ENCODE results near the gene APOL4.

DNA sequence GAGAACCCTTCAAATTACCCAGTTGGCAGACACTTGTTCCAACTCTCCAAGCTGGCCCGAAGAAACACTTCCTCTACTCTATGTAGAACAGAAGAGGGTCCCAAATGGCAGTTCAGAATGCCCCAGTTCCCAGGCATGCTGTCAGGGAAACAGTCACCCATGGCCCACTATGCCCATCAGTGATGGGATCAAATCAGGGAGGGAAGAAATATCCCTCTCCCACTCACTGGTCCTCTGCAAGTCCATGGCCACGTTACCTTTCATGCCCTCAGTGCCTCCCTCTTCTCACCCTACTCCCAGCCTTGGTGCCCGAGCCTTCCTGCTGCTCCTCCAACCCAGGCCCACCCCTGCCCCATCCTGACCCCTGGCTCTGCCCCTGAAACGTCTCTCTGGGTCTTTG is 57.7 kb downstream of the APOL4 start:
- TF ChIP-seq, protein P1, sequence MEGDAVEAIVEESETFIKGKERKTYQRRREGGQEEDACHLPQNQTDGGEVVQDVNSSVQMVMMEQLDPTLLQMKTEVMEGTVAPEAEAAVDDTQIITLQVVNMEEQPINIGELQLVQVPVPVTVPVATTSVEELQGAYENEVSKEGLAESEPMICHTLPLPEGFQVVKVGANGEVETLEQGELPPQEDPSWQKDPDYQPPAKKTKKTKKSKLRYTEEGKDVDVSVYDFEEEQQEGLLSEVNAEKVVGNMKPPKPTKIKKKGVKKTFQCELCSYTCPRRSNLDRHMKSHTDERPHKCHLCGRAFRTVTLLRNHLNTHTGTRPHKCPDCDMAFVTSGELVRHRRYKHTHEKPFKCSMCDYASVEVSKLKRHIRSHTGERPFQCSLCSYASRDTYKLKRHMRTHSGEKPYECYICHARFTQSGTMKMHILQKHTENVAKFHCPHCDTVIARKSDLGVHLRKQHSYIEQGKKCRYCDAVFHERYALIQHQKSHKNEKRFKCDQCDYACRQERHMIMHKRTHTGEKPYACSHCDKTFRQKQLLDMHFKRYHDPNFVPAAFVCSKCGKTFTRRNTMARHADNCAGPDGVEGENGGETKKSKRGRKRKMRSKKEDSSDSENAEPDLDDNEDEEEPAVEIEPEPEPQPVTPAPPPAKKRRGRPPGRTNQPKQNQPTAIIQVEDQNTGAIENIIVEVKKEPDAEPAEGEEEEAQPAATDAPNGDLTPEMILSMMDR (IDR thresholded peaks at IDR 0.05; ENCODE audit: low read length): no peak
- no peak for TF ChIP-seq EZH2 (IDR thresholded peaks at IDR 0.05; ENCODE audit: borderline replicate concordance, low read length)

All from OCI-LY1 (cell line).